Activated naive CD4-positive, alpha-beta T cell treated with Interleukin-2 at 50 U/mL for 16 hours (primary cell): ENCODE measurements around the gene TIGD1.
"Not testable (repeated sequence)": the region's sequence is repeated elsewhere in the genome, so short reads cannot be mapped to it uniquely, and the experiment has no call there.

Experiments
- DNase-seq: peaks from one replicate; pipeline ENCODE4 v3.0.0-alpha.2; 2020

Gene TIGD1

DNA sequence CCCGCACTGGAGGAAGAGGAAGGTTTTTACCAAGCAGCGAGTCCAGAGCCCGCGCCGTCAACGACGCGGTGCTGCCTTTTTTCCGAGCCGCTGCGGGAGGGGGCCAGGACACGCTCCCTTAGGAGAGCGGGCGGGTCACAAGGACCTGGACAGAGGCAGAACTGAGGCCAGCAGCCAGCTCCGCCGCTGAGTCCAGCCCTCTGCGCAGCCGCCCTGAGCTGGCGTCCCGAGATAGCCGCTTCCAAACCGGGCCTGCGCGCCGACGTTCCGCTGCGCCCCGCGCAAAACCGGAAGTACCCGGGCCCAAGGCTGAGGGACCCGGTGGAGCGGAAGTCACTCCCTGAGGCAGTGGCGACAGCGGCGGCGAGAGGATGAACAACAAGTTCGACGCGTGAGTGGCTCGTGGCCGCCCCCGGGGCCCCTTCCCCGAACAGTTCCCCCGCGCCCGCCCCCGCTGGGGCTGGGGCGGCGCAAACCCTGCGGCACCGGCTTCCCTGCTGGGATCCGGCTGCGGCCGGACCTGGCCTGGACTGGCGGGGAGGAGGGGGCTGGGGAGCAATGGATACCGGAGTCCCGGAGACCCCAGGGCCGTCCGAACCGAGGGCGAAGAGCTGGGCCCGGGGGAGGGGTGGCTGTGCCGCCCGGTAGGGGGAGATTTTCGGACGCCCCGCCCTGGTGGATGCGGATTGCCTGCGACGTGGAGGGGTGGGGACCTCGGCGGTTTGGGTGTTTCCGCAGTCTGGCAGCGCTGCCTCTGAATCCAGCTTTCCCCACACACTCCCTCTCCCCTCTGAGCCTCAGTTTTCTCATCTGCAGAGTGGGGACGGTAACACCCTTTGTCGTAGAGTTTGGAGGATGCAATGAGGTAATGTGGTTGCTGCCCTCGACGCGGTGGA, at the start of gene TIGD1, which contains the start of gene EIF4E2:
TIGD1 (minus strand) TSS at position 204 of the 896 bp plus-strand sequence. CDS start 675 bp downstream, outside the sequence.
EIF4E2 (plus strand) TSS at position 336 of the 896 bp plus-strand sequence; CDS start at position 372, 36 bp downstream.
- peak; percentile 94 for DNase-seq

DNA sequence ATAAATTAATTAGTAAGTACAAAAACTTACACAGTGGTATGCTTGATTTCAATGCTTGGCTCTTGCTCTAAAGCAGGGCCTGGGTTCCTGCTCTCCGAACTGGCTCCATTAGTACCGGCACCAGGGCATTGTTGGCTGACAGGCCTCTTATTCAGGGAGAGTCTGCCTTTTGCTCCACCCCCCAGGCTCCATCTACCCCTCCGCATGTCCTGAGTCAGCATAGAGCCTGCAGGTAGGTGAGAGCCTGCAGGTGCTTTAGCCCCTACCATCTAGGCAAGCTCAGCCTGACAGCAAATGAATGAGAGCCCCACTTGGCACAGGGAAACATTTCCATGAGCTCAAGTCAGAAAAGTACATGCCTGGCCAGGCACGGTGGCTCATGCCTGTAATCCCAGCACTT, 47.9 kb upstream of the TIGD1 start:
- DNase-seq: no peak

DNA sequence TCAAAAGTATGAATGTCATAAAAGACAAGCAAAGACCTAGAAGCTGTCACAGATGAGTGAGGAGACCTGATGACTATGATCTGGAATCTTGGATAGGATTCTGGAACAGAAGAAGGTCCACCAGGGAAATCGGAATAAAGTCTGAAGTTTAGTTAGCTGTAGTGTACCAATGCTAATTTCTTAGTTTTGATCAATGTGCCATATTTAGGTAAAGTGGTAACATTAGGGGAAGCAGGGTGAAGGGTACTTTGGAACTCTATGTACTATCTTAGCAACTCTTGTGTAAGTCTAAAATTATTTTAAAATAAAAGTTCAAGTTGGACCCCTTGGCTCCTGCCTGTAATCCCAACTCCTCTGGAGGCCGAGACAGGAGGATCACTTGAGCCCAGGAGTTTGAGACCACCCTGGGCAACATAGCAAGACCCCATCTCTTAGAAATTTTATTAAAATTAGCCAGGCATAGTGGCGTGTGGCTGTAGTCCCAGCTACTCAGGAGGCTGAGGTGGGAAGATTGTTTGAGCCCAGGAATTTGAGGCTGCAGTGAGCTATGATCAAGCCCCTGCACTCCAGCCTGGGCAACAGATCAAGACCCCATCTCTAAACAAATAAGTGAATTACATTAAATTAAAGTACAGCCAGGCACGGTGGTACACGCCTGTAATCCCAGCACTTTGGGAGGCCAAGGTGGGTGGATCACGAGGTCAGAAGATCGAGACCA, 47.2 kb upstream of the TIGD1 start:
- DNase-seq: no peak

DNA sequence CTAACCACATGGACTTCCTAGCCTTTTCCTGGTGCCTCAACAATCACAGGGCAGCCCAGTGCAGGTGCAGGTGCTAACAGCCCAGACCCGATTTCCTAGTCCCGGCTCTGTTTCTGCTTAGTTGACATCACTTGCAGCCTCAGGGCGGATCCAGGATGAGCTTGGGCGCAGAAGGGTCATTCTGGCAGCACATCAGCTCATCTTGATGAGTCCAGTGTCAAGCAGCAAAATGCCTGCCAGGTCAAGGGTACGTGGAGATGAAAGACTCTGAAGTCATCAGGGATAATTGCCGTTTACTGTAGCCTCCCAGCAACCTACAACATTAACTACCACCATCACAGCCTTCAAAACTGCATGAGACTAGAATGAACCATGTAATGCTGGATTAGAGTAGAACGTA, 43.6 kb upstream of the TIGD1 start:
- DNase-seq: no peak

DNA sequence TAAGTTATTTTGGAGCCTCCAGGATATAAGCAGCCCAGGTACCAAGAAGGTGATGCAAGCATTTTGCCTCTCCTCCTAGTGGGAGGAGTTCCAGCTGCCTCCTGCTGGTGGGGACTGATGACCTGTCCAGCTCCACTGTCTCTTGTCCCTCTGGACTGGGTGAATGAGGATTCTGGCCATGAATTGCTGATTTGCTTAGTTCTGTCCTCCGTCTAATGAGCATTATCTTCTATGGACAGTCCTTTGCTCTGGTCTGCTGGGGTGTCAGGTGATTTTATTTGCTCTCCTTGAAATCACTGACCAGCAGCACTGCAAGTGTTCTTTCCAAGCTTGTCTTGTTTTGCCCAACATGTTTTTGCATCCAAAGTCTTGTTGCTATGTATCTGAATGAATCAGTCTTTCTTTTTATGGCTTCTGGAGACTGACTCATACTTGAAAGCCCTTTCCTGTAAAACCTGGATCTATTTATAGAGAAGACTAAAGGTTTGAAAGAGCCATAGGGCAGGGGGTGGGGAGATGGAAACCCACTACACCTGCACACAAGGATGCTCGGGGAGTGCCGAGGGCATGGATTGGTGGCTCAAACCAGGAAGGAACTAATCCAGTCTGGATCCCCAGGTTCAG, 42.5 kb upstream of the TIGD1 start:
- no peak for DNase-seq

DNA sequence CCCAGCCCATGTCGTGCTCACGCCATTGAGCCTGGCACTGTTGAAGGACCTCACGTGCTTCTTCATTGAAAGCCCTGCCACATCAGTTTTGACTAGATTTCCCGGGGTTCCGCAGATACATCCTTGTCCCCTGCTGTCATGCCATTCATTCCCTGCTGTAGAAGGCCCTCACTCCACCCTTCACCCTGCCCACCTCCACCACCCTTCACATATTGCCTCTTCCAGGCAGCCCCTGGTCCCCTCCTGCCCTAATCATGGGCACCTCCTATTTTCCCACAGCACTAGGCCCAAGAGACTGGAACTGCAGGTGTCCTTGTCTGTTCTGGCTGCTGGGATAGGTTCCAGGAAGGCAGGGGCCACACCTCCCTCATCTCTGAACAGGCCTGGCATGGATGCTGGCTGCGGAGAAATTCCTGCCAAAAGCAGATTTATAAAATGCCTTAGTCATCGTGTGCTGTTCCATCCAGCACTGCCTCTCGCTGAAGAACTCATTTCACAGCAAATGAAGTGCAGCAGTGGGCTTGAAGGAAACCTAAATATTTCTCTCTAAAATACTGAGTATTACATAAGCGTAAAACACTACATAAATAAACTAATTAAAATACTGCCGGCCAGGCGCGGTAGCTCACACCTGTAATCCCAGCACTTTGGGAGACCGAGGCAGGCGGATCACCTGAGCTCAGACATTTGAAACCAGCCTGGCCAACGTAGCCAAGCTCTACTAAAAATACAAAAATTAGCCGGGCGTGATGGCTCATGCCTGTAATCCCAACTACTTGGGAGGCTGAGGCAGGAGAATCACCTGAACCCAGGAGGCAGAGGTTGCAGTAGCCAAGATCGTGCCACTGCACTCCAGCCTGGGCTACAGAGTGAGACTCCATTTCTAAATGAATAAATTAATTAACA, 38.6 kb upstream of the TIGD1 start:
- no peak for DNase-seq

DNA sequence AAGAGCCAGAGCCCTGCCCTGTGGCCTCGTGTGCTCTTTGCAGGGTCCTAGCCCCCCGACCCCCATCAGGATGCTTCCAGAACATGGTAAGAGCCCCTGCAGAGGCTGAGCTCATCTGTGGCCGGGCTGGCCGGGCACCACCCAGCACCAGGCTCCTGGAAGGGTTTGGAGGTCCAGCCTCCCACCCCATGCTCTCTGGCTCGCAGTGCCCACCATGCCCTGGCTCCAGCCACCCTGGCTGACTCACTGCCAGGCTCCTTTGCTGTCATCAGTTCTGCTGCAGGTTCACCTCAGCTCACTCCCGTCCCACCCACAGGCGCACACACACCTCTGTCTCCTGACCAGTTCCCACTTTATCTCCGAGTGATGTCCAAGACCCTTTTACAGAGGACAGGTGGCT, 37.7 kb upstream of the TIGD1 start:
- no peak for DNase-seq

DNA sequence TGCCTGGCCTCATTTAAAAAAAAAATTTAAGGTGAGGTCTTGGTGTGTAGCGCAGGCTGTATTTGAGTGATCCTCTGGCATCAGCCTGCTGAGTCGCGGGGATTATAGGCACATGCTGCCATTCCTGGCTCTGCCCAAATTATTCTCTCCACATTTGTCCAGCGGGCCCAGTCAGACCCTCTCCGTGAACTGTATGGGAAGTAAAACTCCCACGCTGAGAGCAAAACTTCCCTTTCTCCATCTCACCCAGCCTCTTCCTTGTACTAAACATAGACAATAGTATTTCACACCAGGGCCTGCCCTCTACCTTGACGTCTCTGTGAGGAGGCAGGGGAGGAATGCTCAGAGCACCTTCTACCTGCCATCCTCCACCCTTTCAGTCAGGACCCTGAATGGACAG, 37.2 kb upstream of the TIGD1 start:
- no peak for DNase-seq

DNA sequence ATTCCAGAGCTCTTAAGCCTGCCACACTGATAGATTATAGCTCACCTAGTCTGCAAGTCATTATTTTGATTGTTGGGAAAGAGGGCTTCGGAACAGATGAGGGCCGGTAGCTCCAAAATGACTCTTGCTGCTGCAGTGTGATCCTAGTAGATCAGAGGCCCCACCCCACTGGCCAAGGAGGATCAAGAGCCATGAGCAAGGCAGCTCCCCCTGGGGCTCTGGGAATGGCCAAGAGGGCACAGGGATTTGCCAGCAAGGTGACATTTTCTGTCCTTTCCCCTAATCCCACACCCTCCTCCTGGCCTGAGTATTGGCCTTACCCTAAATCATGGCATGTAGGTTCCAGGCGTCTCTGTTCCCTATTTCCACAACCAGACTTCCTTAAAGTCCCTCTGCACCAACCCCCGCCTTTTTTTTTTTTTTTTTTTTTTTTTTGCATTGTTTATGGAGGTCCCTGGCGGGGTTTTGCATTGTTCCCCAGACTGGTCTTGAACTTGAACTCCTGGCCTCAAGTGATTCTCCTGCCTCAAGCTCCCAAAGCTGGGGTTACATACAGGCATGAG, 36.7 kb upstream of the TIGD1 start:
- DNase-seq: no peak

DNA sequence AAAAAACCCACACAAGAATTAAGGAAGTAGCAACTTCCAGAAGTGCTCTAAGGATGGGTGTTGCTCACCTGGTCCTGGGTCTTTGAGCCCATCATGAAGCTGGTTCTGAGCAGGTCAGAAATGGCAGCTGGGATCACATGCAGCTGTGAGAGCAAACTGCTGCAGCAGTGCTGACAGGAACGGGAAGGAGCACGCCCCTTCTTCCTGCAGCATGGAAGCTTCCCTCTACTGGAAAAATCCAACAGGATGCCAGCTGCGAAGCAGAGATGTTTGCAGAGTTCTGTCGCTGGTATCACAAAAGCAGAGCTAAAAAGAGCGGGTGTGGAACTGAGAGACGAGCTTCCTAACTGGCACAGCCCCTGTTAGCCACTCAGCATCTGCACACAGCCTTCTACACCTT, 33.9 kb upstream of the TIGD1 start:
- DNase-seq: no peak

DNA sequence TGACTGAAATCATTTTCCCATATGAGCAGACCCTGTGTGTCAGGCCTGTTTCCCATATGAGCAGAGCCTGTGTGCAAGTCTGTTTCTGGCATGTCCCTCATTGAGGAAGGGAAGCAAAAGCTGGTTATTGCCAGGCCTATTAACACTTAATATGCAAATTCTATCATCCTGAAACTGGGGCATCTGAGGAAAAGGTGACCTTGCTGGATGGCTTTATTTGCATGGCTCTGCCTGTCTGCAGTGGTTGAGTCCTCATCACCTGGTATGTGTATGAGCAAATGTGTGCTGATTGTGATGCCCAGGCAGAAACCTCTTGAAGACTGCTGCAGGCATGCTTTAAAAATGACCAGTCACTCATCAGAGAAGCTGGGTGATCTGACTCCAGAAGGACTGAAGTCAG, 31.4 kb upstream of the TIGD1 start:
- DNase-seq: no peak

DNA sequence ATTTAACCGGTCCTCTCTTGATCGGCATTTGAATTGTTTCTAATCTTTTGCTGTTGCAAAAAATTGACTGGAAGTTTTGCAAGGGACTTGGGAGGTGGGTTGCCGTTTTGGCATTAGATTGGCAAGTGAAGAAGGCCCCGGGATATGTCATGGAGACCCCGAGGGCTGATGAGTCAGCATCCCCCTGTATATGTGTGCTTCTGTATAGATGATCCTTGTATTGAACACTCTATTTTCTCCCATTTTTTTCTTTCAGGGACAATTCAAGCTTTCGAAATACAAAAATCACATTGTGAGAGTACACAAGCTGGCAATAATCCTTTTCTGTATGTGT, 30.3 kb upstream of the TIGD1 start:
- DNase-seq: no peak

DNA sequence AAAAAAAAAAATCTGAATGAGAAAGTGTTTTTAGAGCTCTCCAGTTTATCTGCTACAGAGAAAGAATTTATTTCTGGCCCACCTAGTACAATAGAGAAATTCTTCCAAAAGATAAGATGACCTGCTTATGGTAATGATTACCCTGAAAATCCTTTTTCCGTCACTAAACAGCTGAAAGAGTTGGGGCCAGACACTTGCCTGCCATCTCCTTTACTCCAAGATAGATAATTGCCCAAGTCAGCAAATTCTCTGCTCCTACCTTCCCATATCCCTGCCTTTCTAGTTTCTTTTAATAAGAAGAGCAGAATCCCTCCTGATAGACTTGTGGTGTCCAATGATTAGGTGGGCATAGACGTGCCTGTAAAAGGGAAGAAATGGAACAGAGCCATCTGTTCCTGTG, 28.3 kb upstream of the TIGD1 start:
- no peak for DNase-seq

DNA sequence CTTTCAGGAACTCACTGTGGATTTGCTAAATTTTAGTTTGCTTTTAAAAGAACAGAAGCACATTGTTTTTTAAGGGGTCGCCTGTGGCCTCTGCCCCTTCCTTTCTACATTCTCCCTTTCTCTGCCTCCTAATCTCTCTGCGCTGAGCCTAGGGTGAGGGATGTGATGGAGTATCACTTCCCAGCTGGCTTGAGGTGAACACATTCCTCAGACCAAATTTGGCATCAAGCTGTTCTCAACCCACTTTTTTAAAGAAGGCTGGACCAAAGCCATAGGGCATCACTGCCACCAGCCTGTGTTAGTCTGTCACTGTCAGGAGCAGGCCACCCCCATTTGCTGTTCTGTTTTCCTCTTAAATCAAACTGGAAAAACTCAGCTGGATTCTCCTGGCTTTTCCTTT, 27.5 kb upstream of the TIGD1 start:
- DNase-seq: no peak

DNA sequence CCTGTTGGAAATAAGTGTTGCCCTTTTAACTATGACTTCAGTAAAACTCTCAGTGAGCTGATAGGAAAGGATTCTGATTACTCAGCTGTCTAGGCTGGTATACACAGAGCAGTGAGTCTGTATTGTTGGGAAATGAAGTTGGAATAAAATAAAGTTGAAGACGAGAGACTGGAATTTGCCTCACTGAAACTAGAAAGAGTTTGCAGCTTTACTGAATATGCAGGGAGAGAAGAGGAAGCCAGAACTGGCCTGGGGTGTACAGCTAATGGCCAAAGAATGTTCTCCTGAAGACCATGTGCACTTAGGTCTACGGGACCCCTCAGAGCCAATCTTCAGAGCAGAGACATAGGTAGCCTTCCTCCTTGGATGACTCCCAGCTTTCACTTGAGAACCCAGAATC, 26.6 kb upstream of the TIGD1 start:
- no peak for DNase-seq

DNA sequence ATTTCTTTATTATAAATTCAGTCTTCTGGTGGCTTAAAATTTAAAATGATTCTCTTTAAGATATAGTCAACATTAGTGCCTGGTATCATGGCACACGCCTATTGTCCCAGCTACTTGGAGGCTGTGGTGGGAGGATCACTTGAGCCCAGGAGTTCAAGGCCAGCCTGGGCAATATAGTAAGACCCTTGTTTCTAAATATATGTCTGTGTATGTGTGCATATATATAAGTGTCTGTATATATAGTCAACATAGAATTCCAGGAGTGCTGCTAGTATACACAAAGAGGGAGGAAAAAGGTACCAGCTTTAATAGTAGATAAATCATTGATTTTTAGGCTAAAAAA, 25.0 kb upstream of the TIGD1 start:
- no peak for DNase-seq

DNA sequence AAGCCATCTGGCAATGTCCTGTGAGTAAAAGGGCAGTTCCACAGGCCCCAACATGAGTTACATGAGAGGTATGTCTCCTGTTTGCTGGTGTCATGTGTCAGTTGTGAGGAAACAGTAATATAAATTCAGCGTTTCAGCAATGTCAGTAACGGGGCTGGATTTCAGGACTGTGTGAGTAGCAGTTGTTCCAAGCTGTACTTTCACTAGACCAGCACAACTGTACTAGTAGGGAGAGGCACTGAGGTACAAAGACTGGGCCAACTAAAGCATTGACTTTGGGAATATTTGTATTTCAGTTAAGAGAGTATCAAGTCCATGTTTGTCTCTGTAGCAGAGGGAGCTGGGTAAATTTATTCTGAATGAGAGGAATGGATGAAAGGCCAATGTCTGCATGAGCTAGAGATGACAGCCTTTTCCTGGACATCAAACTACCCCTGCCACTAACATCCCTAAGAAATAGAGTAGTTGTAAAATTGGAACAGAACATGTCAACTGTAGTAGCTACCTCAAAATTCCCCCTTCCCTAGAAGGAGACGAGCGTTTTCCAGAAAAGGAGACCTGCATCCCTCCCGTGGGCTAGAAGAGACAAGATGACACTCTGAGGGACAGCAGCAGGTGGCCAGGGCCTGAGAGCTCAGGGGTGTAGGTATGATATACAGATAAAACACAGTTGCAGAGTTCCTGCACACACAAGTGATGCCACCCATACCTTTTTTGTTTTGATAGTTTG, 24.5 kb upstream of the TIGD1 start:
- DNase-seq: no peak

DNA sequence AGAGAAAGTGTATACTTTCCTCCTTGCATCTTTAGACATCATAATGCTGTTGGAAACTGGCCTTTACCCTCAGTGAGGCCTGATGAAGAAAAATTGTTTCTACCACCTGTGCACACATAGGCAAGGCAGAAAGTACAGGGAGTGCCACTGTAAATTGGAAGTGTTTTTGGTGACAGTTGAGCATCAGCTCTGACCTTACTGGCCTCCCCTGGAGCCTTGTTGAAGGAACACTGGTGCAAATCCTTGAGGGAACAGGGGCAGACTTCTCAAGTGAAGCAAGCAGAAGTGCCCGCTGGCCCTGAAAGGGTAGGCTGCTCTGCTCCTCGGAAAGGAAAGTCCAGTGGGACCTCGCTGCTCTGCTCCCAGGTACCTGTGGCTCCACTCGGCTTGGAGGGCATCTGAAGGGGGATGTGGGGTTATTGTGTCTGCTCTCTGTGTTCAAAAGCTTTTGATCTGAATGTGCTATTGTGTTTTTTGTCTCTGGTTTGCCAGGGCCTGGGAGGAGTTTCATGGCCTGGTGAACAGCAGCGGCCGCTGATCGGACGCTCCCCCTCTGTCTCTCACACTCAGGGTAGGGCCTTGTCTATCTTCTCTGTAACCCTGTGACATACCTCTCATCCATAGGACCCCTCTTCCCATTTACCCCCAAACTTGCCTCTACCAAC, 23.5 kb upstream of the TIGD1 start:
- no peak for DNase-seq

DNA sequence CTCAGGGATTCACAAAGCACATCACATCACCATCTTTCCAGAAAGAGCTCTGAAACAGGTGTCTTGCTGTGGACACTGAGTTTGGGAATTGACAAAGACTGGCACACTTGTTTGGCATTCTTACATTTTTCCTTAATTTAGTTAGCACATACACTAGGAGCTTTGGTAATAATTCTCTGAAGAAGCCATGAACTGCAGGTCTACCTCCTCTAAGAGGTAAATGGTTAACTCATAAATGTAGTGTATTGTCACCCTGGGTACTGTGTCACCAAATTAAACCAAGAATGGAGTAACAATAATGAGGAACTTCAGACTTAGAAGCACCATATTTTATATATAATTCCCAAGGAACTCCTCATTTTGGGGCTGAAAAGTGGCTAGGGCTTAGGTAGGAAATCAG, 22.7 kb upstream of the TIGD1 start:
- no peak for DNase-seq

DNA sequence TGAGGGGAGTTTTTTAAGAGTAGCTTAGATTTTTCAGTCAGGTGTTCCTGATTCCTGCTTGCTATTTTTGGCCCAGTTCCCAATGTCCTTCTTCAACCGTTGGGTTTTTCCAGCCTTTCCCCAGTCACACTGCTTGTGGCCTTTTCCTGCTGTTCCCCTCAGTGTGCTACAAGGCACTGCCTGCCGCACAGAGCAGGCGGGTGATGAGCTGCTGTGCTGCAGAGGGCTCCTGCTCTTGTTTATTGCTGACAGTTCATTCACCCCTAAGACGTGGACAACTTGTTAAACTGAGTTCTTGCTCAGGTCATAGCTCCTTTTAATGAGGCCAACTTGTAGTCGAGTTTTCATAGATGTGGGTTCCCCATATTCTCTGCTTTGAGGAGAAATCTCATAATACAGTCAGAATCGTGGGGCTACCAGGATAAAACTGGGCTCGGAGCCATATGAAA, 20.7 kb upstream of the TIGD1 start:
- DNase-seq: no peak

DNA sequence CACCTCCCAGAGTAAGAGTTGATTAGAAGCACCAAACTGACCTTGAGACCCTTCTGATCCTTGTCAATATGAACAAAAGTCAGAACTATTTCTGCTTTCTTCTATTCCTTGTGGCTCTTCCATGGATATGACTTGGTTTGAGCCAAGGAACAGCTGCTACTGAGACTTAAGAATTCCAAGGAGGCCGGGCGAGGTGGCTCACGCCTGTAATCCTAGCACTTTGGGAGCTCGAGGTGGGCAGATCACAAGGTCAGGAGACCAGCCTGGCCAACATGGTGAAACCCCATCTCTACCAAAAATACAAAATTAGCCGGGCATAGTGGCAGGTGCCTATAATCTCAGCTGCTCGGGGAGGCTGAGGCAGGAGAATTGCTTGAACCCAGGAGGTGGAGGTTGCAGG, 20.1 kb upstream of the TIGD1 start:
- not testable (repeated sequence) for DNase-seq
